ENCODE results near the gene HOXA5.

GRCh38 chr7:27091941-27092818 is 51.3 kb downstream of the HOXA5 start:
- TF ChIP-seq ZNF707 (tag by site-specific recombination; IDR thresholded peaks at IDR 0.05) (no peak), ZNF473 (tag by site-specific recombination; IDR thresholded peaks at IDR 0.05) (no peak), ZSCAN5A (tag by site-specific recombination; IDR thresholded peaks at IDR 0.05) (no peak), ZNF561 (tag by site-specific recombination; IDR thresholded peaks at IDR 0.05; ENCODE audit: borderline replicate concordance) (no peak), ZNF184 (tag by site-specific recombination; IDR thresholded peaks at IDR 0.05) (no peak)
